ENCODE measurements around the gene SSBP4.
"Not testable (repeated sequence)": the region's sequence is repeated elsewhere in the genome, so short reads cannot be mapped to it uniquely, and the experiment has no call there.

The SSBP4 gene

DNA sequence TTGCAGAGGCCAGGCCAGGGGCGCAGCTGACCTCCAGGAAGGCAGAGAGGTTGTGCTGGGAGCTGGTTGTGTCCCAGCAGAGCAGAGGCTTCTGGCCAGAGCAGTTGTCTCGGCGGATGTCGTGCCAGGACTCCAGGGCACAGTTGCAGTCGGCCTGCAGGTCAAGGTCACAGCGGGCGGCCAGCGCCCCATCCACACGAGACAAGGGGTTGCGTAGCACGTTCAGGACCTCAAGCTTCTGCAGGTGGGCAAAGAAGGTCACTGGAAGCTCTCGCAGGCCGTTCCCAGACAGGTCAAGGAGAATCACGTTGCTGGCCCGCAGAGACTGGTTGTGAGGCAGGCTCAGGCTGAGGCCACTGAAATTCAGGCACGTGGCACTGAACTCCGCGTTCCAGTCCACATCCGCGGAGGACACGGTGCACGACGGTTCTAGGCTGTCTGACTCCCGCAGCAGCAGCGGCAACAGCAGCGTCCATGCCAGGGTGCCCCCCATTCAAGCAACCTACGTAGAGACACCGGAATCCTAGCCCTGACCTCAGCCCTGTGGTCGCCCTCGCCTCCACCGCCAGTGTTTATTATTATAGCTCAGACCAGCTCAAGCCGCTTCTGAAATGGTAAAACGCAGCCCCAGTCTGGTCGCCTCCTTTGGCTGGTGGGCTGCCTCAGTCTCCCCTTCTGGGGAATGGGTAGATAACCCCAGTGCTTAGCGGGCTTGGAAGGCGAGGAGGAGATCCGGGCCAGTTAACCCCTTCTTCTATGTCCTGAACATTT, 22.5 kb upstream of the SSBP4 start:
- Histone ChIP-seq H3K4me1 (ENCODE audit: control insufficient read depth, insufficient read depth, low read length, poor library complexity, severe bottlenecking) (no peaks in the 10 kb centered on the region), H3K4me3 (ENCODE audit: extremely low read depth, insufficient read depth, low read length, poor library complexity, severe bottlenecking) (no peak overlapping the region), H3K36me3 (ENCODE audit: control insufficient read depth, insufficient read depth, low read length) (no peaks in the 10 kb centered on the region), H3K9me3 (ENCODE audit: control insufficient read depth, low read length) (no peaks in the 10 kb centered on the region), H3K27ac (ENCODE audit: low read depth, low read length, severe bottlenecking) (no peak overlapping the region)
- WGBS, 2 experiments (ENCODE audit: insufficient coverage in 2 of 2), result 87 to 89% methylated on average over 32 to 35 of the region's 37 CpGs

DNA sequence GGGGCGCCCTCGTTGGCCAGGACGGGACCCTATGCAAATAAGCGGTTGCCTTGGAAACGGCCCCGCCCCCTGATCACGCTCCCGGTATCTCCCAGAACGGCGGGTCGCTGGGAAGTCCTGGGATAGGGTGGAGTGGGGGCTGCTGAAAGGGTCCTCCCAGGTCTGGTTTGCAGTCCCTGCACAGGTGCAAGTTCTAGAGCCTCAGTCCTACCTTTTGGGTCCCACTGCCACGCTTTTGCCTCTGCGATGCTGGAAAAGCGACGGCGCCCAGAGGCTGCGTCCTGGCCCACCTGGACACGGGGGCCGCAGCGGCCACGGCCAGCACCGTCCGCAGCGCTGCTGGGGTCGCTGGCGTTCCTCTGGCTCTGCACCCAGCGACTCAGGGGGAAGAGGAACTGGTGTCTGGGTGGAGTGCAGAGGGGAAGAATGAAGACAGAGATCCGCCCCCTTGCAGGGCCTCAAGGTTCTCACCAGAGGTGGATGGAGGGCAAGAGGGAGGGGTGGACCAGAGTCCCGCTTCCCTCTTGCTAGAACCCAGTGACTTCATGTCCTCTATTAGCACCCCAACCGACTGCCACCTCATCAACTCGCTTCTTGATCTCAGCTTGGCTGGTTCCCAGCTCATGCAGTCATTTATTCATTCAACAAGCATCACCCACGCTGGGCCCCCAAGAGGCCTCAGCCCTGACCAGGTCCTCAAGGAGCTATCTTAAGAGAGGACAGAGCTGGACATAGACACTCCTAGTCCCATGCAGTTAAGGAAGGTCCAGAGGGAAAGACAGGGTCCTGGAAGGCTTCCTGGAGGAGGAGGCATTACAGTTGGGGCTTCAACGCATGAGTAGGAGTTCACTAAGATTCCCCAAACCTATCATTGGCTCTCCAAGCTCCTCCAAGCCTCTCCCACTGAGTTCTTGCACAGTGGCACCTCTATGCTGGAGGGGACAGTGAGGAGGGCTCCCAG, 21.7 kb upstream of the SSBP4 start, which contains the start of gene LRRC25:
TSS of gene LRRC25 (minus strand) at position 381 of the 961 bp plus-strand sequence. CDS start 659 bp downstream, outside the sequence.
- no peaks in the 10 kb centered on the region for H3K36me3 ChIP-seq (ENCODE audit: control insufficient read depth, insufficient read depth, low read length)
- no peak within 1 kb of the TSS for H3K4me3 ChIP-seq (ENCODE audit: extremely low read depth, insufficient read depth, low read length, poor library complexity, severe bottlenecking)
- WGBS, 2 experiments (ENCODE audit: insufficient coverage in 2 of 2), result 42 to 57% methylated on average over 25 of the region's 33 CpGs
- no peaks in the 10 kb centered on the region for H3K4me1 ChIP-seq (ENCODE audit: control insufficient read depth, insufficient read depth, low read length, poor library complexity, severe bottlenecking)
- no peaks in the 10 kb centered on the region for H3K9me3 ChIP-seq (ENCODE audit: control insufficient read depth, low read length)
- H3K27ac ChIP-seq (ENCODE audit: low read depth, low read length, severe bottlenecking), result no peak within 1 kb of the TSS

GRCh38 chr19:18399008-18399407, 20.2 kb upstream of the SSBP4 start:
- no peaks in the 10 kb centered on the region for H3K9me3 ChIP-seq (ENCODE audit: control insufficient read depth, low read length)
- H3K36me3 ChIP-seq (ENCODE audit: control insufficient read depth, insufficient read depth, low read length), result no peaks in the 10 kb centered on the region
- no peak overlapping the region for H3K27ac ChIP-seq (ENCODE audit: low read depth, low read length, severe bottlenecking)
- no peaks in the 10 kb centered on the region for H3K4me1 ChIP-seq (ENCODE audit: control insufficient read depth, insufficient read depth, low read length, poor library complexity, severe bottlenecking)
- H3K4me3 ChIP-seq (ENCODE audit: extremely low read depth, insufficient read depth, low read length, poor library complexity, severe bottlenecking), result no peak overlapping the region
- 78 to 93% methylated on average over 6 of the region's 6 CpGs for WGBS, 2 experiments (ENCODE audit: insufficient coverage in 2 of 2)

GRCh38 chr19:18401580-18402112, 17.6 kb upstream of the SSBP4 start:
- WGBS, 2 experiments (ENCODE audit: insufficient coverage in 2 of 2), result 55 to 73% methylated on average over 6 to 7 of the region's 7 CpGs
- no peaks in the 10 kb centered on the region for H3K4me1 ChIP-seq (ENCODE audit: control insufficient read depth, insufficient read depth, low read length, poor library complexity, severe bottlenecking)
- no peaks in the 10 kb centered on the region for H3K36me3 ChIP-seq (ENCODE audit: control insufficient read depth, insufficient read depth, low read length)
- no peak overlapping the region for H3K4me3 ChIP-seq (ENCODE audit: extremely low read depth, insufficient read depth, low read length, poor library complexity, severe bottlenecking)
- no peaks in the 10 kb centered on the region for H3K9me3 ChIP-seq (ENCODE audit: control insufficient read depth, low read length)
- H3K27ac ChIP-seq (ENCODE audit: low read depth, low read length, severe bottlenecking), result no peak overlapping the region

DNA sequence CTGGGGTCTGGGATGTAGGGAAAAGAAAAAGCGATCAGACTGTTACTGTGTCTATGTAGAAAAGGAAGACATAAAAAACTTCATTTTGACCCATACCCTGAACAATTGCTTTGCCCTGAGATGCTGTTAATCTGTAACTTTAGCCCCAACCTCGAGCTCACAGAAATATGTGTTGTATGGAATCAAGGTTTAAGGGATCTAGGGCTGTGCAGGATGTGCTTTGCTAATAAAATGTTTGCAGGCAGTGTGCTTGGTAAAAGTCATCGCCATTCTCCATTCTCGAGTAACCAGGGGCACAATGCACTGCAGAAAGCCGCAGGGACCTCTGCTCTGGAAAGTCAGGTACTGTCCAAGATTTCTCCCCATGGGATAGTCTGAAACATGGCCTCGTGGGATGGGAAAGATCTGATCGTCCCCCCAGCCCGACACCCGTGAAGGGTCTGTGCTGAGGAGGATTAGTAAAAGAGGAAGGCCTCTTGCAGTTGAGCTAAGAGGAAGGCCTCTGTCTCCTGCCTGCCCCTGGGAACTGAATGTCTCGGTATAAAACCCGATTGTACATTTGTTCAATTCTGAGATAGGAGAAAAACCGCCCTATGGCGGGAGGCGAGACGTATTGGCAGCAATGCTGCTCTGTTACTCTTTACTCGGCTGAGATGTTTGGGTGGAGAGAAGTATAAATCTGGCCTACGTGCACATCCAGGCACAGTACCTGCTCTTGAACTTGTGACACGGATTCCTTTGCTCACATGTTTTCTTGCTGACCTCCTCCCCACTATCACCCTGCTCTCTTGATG, 16.5 kb upstream of the SSBP4 start:
- not testable (repeated sequence) for H3K4me3 ChIP-seq (ENCODE audit: extremely low read depth, insufficient read depth, low read length, poor library complexity, severe bottlenecking); H3K36me3 ChIP-seq (ENCODE audit: control insufficient read depth, insufficient read depth, low read length); H3K9me3 ChIP-seq (ENCODE audit: control insufficient read depth, low read length); H3K4me1 ChIP-seq (ENCODE audit: control insufficient read depth, insufficient read depth, low read length, poor library complexity, severe bottlenecking); H3K27ac ChIP-seq (ENCODE audit: low read depth, low read length, severe bottlenecking)
- 86 to 95% methylated on average over 11 to 12 of the region's 18 CpGs for WGBS, 2 experiments (ENCODE audit: insufficient coverage in 2 of 2)

- not testable (repeated sequence) for H3K9me3 ChIP-seq (ENCODE audit: control insufficient read depth, low read length); H3K4me3 ChIP-seq (ENCODE audit: extremely low read depth, insufficient read depth, low read length, poor library complexity, severe bottlenecking); H3K4me1 ChIP-seq (ENCODE audit: control insufficient read depth, insufficient read depth, low read length, poor library complexity, severe bottlenecking); H3K36me3 ChIP-seq (ENCODE audit: control insufficient read depth, insufficient read depth, low read length); H3K27ac ChIP-seq (ENCODE audit: low read depth, low read length, severe bottlenecking)
- WGBS, 2 experiments (ENCODE audit: insufficient coverage in 2 of 2), result 98 to 100% methylated on average over 6 to 7 of the region's 11 CpGs
Observed at GRCh38 chr19:18405754-18406153, 13.4 kb upstream of the SSBP4 start.

- Histone ChIP-seq H3K36me3 (ENCODE audit: control insufficient read depth, insufficient read depth, low read length) (no peaks in the 10 kb centered on the region), H3K4me3 (ENCODE audit: extremely low read depth, insufficient read depth, low read length, poor library complexity, severe bottlenecking) (no peak overlapping the region), H3K9me3 (ENCODE audit: control insufficient read depth, low read length) (no peaks in the 10 kb centered on the region), H3K27ac (ENCODE audit: low read depth, low read length, severe bottlenecking) (no peak overlapping the region), H3K4me1 (ENCODE audit: control insufficient read depth, insufficient read depth, low read length, poor library complexity, severe bottlenecking) (no peaks in the 10 kb centered on the region)
- WGBS, 2 experiments (ENCODE audit: insufficient coverage in 2 of 2), result 87 to 96% methylated on average over 8 of the region's 9 CpGs
Observed at GRCh38 chr19:18406749-18407148, 12.4 kb upstream of the SSBP4 start.

DNA sequence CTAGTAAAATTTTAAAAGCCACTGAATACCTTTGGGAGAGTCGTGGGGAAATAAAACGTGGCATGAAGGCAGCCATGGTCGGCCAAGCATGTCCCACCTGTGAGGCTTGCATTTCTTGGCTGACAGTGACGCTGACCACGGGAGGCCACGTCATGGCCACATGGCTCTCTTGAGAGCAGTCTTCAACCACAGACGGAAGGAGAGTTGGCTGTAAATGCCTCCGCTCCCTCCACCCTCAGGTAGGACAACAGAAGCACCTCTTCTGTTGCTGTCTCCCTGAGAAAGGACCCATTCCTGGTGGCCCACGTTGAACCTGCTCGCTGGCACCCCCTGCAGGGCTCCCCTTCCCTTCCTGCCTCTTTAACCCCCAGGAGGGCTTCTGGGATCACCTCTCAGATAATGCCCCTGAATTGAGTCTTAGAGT, 11.1 kb upstream of the SSBP4 start:
- no peaks in the 10 kb centered on the region for H3K36me3 ChIP-seq (ENCODE audit: control insufficient read depth, insufficient read depth, low read length)
- no peaks in the 10 kb centered on the region for H3K4me1 ChIP-seq (ENCODE audit: control insufficient read depth, insufficient read depth, low read length, poor library complexity, severe bottlenecking)
- WGBS, 2 experiments (ENCODE audit: insufficient coverage in 2 of 2), result 75 to 80% methylated on average over 10 of the region's 10 CpGs
- no peak overlapping the region for H3K4me3 ChIP-seq (ENCODE audit: extremely low read depth, insufficient read depth, low read length, poor library complexity, severe bottlenecking)
- H3K9me3 ChIP-seq (ENCODE audit: control insufficient read depth, low read length), result no peaks in the 10 kb centered on the region
- no peak overlapping the region for H3K27ac ChIP-seq (ENCODE audit: low read depth, low read length, severe bottlenecking)

DNA sequence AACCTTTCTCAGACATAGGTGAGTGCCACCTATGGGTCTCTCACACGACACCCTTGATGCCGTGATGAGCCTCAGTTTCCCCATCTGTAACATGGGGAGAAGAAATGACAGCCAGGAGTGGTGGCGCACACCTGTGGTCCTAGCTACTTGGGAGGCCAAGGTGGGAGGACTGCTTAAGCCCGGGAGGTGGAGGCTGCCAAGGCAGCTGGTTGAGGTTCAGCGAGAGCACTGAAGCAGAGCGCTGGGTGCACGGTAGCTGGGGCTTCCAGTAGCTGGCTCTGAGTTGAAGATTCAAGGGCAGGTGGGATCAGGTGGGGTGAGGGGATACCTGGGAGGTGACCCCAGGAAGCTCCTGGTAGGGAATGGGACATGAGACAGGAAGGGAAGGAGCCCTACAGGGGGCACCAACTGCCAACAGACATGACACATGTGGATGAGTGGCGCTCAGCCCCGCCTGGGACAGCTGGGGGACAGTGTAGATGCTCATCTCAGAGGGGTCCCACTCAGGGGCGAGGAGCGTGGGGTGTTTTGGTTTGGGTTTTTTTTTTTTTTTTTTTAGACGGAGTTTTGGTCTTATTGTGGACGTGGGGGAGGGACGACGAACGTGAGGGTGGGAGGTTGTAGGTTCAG, 6.5 kb upstream of the SSBP4 start:
- Histone ChIP-seq H3K27ac (ENCODE audit: low read depth, low read length, severe bottlenecking) (no peak overlapping the region), H3K9me3 (ENCODE audit: control insufficient read depth, low read length) (no peaks in the 10 kb centered on the region), H3K36me3 (ENCODE audit: control insufficient read depth, insufficient read depth, low read length) (no peaks in the 10 kb centered on the region), H3K4me3 (ENCODE audit: extremely low read depth, insufficient read depth, low read length, poor library complexity, severe bottlenecking) (no peak overlapping the region), H3K4me1 (ENCODE audit: control insufficient read depth, insufficient read depth, low read length, poor library complexity, severe bottlenecking) (peaks cover 11% of the 10 kb centered on the region)
- 89 to 91% methylated on average over 13 to 15 of the region's 16 CpGs for WGBS, 2 experiments (ENCODE audit: insufficient coverage in 2 of 2)

Measured in mesodermal cell (in vitro differentiated cells).